ENCODE results near the gene SPTLC3.

- TF ChIP-seq, protein P1, sequence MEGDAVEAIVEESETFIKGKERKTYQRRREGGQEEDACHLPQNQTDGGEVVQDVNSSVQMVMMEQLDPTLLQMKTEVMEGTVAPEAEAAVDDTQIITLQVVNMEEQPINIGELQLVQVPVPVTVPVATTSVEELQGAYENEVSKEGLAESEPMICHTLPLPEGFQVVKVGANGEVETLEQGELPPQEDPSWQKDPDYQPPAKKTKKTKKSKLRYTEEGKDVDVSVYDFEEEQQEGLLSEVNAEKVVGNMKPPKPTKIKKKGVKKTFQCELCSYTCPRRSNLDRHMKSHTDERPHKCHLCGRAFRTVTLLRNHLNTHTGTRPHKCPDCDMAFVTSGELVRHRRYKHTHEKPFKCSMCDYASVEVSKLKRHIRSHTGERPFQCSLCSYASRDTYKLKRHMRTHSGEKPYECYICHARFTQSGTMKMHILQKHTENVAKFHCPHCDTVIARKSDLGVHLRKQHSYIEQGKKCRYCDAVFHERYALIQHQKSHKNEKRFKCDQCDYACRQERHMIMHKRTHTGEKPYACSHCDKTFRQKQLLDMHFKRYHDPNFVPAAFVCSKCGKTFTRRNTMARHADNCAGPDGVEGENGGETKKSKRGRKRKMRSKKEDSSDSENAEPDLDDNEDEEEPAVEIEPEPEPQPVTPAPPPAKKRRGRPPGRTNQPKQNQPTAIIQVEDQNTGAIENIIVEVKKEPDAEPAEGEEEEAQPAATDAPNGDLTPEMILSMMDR (conservative IDR thresholded peaks at IDR 0.05 in 1 of 2, IDR thresholded peaks at IDR 0.05 in 1 of 2; ENCODE audit: extremely low read depth in 1 of 2, insufficient read depth in 1 of 2, low read depth in 1 of 2, low read length in 2 of 2), result no peak
- no peak for TF ChIP-seq EZH2 (IDR thresholded peaks at IDR 0.05; ENCODE audit: borderline replicate concordance, low read length)
These were observed 26.2 kb downstream of the SPTLC3 start for GRCh38 chr20:13034936-13035335.

Data from mammary epithelial cell (primary cell).